Measurements from ENCODE around the gene CAMSAP1. TPM values are rescaled to one million over a fixed set of nuclear protein-coding genes. Genes with fewer than 3 reads are reported as not detected.

CAMSAP1 gene
- total and polyA plus RNA-seq, 2 donors (not counting 1 experiment from before 2014, with no cell fraction given): 5.0 to 18.8 TPM

- H3K4me3 ChIP-seq (replicated peaks in 1 of 4; ENCODE audit: control extremely low read depth in 1 of 4, insufficient read depth in 1 of 4, low read depth in 3 of 4, low read length in 4 of 4): no peak overlapping the region
- H3K79me2 ChIP-seq (ENCODE audit: control insufficient read depth, insufficient read depth, low read length): no peaks in the 10 kb centered on the region
- no peaks in the 10 kb centered on the region for H3K4me1 ChIP-seq (ENCODE audit: control insufficient read depth, extremely low read depth, insufficient read depth, low read length)
- TF ChIP-seq EZH2 (IDR thresholded peaks at IDR 0.05; ENCODE audit: low read length, missing control alignments) (no peak), CTCF (conservative IDR thresholded peaks at IDR 0.05 in 1 of 2, IDR thresholded peaks at IDR 0.05 in 1 of 2; ENCODE audit: low read depth in 1 of 2, low read length in 2 of 2) (no peak)
- H3K27me3 ChIP-seq (ENCODE audit: control insufficient read depth, insufficient read depth, low read length): no peaks in the 10 kb centered on the region
- no peak overlapping the region for H3K27ac ChIP-seq (ENCODE audit: insufficient read depth, low read length)
- no peak overlapping the region for H3K9ac ChIP-seq (ENCODE audit: insufficient read depth, low read length)
- no peak overlapping the region for H2AFZ ChIP-seq (ENCODE audit: low read length)
- H4K20me1 ChIP-seq (ENCODE audit: control insufficient read depth, extremely low read depth, insufficient read depth, low read length): no peaks in the 10 kb centered on the region
- no peaks in the 10 kb centered on the region for H3K9me3 ChIP-seq (ENCODE audit: control insufficient read depth, insufficient read depth, low read depth, low read length)
- no peak for DNase-seq (ENCODE audit: low read depth in 2 of 2)
- H3K36me3 ChIP-seq (ENCODE audit: control insufficient read depth, insufficient read depth, low read length): peaks cover 11% of the 10 kb centered on the region
- no peak overlapping the region for H3K4me2 ChIP-seq (ENCODE audit: extremely low read depth, insufficient read depth, low read length)
Observed at GRCh38 chr9:135821116-135821515, 86.2 kb downstream of the CAMSAP1 start.

GRCh38 chr9:135820661-135821060, 86.7 kb downstream of the CAMSAP1 start:
- Histone ChIP-seq H3K9me3 (ENCODE audit: control insufficient read depth, insufficient read depth, low read depth, low read length) (no peaks in the 10 kb centered on the region), H3K4me3 (replicated peaks in 1 of 4; ENCODE audit: control extremely low read depth in 1 of 4, insufficient read depth in 1 of 4, low read depth in 3 of 4, low read length in 4 of 4) (no peak overlapping the region), H3K79me2 (ENCODE audit: control insufficient read depth, insufficient read depth, low read length) (no peaks in the 10 kb centered on the region), H3K4me2 (ENCODE audit: extremely low read depth, insufficient read depth, low read length) (no peak overlapping the region), H3K27ac (ENCODE audit: insufficient read depth, low read length) (no peak overlapping the region), H3K36me3 (ENCODE audit: control insufficient read depth, insufficient read depth, low read length) (peaks cover 11% of the 10 kb centered on the region), H3K4me1 (ENCODE audit: control insufficient read depth, extremely low read depth, insufficient read depth, low read length) (no peaks in the 10 kb centered on the region), H3K27me3 (ENCODE audit: control insufficient read depth, insufficient read depth, low read length) (no peaks in the 10 kb centered on the region), H3K9ac (ENCODE audit: insufficient read depth, low read length) (no peak overlapping the region), H2AFZ (ENCODE audit: low read length) (no peak overlapping the region), H4K20me1 (ENCODE audit: control insufficient read depth, extremely low read depth, insufficient read depth, low read length) (no peaks in the 10 kb centered on the region)
- no peak for TF ChIP-seq CTCF (conservative IDR thresholded peaks at IDR 0.05 in 1 of 2, IDR thresholded peaks at IDR 0.05 in 1 of 2; ENCODE audit: low read depth in 1 of 2, low read length in 2 of 2)
- no peak for TF ChIP-seq EZH2 (IDR thresholded peaks at IDR 0.05; ENCODE audit: low read length, missing control alignments)
- no peak for DNase-seq (ENCODE audit: low read depth in 2 of 2)

- Histone ChIP-seq H3K4me2 (ENCODE audit: extremely low read depth, insufficient read depth, low read length) (no peak overlapping the region), H3K4me3 (replicated peaks in 1 of 4; ENCODE audit: control extremely low read depth in 1 of 4, insufficient read depth in 1 of 4, low read depth in 3 of 4, low read length in 4 of 4) (no peak overlapping the region), H3K4me1 (ENCODE audit: control insufficient read depth, extremely low read depth, insufficient read depth, low read length) (no peaks in the 10 kb centered on the region), H3K27me3 (ENCODE audit: control insufficient read depth, insufficient read depth, low read length) (no peaks in the 10 kb centered on the region), H3K36me3 (ENCODE audit: control insufficient read depth, insufficient read depth, low read length) (peaks cover 11% of the 10 kb centered on the region), H3K9me3 (ENCODE audit: control insufficient read depth, insufficient read depth, low read depth, low read length) (no peaks in the 10 kb centered on the region), H4K20me1 (ENCODE audit: control insufficient read depth, extremely low read depth, insufficient read depth, low read length) (no peaks in the 10 kb centered on the region), H2AFZ (ENCODE audit: low read length) (no peak overlapping the region), H3K79me2 (ENCODE audit: control insufficient read depth, insufficient read depth, low read length) (no peaks in the 10 kb centered on the region), H3K27ac (ENCODE audit: insufficient read depth, low read length) (no peak overlapping the region), H3K9ac (ENCODE audit: insufficient read depth, low read length) (no peak overlapping the region)
- no peak for TF ChIP-seq EZH2 (IDR thresholded peaks at IDR 0.05; ENCODE audit: low read length, missing control alignments)
- no peak for TF ChIP-seq CTCF (conservative IDR thresholded peaks at IDR 0.05 in 1 of 2, IDR thresholded peaks at IDR 0.05 in 1 of 2; ENCODE audit: low read depth in 1 of 2, low read length in 2 of 2)
- DNase-seq (ENCODE audit: low read depth in 2 of 2): no peak
Observed at GRCh38 chr9:135819905-135820304, 87.4 kb downstream of the CAMSAP1 start.
